Activated CD8-positive, alpha-beta memory T cell treated with anti-CD3 and anti-CD28 coated beads for 4 hours (primary cell): ENCODE data around the gene KRT5.
A peak's percentile ranks its signal among the peaks of the same experiment; 100 is the strongest.

Experiments used
- DNase-seq, 2 donors: peaks; one replicate each; pipeline ENCODE4 v3.0.0-alpha.2; 2020; ENCODE audit warnings: low read depth in 2 of 2

Gene KRT5

GRCh38 chr12:52519826-52520662, at the start of gene KRT5:
Gene KRT5, minus strand, starts transcription at chr12:52520394. Its CDS starts 98 bp downstream, at chr12:52520296.
- DNase-seq, result no peak

GRCh38 chr12:52568111-52568510, 47.9 kb upstream of the KRT5 start:
- DNase-seq, result no peak

GRCh38 chr12:52566847-52567291, 46.7 kb upstream of the KRT5 start:
- DNase-seq, result peak; percentile 27 to 41

GRCh38 chr12:52564582-52564981, 44.4 kb upstream of the KRT5 start:
- DNase-seq, result no peak

GRCh38 chr12:52561880-52562449, 41.8 kb upstream of the KRT5 start:
- DNase-seq, result no peak

- no peak for DNase-seq
These were observed 39.8 kb upstream of the KRT5 start for GRCh38 chr12:52559979-52560378.

GRCh38 chr12:52558781-52559445, 38.7 kb upstream of the KRT5 start:
- no peak for DNase-seq

GRCh38 chr12:52557476-52557875, 37.3 kb upstream of the KRT5 start:
- DNase-seq, result no peak

- DNase-seq, result no peak
These were observed 35.4 kb upstream of the KRT5 start for GRCh38 chr12:52555577-52555976.

- no peak for DNase-seq
These were observed 32.5 kb upstream of the KRT5 start, which contains the start of gene KRT71 for GRCh38 chr12:52552681-52553195. Gene KRT71, minus strand, starts transcription at chr12:52553145. Its CDS starts 68 bp downstream, at chr12:52553077.

GRCh38 chr12:52552055-52552454, 31.9 kb upstream of the KRT5 start:
- no peak for DNase-seq

GRCh38 chr12:52551216-52551865, 31.1 kb upstream of the KRT5 start:
- no peak for DNase-seq

- DNase-seq, result no peak
These were observed 25.9 kb upstream of the KRT5 start for GRCh38 chr12:52546126-52546525.

GRCh38 chr12:52543985-52544883, 24.0 kb upstream of the KRT5 start:
- DNase-seq, result no peak

- no peak for DNase-seq
These were observed 22.7 kb upstream of the KRT5 start for GRCh38 chr12:52542785-52543318.

GRCh38 chr12:52542157-52542556, 22.0 kb upstream of the KRT5 start:
- DNase-seq, result no peak

- no peak for DNase-seq
These were observed 21.5 kb upstream of the KRT5 start for GRCh38 chr12:52541709-52542108.

GRCh38 chr12:52540531-52540930, 20.3 kb upstream of the KRT5 start:
- no peak for DNase-seq

GRCh38 chr12:52539821-52540173, 19.6 kb upstream of the KRT5 start:
- no peak for DNase-seq

GRCh38 chr12:52539083-52539820, 19.1 kb upstream of the KRT5 start:
- DNase-seq, result no peak
